Heart left ventricle (tissue), 13 donors: ENCODE results near the gene MRPL21.

Experiments used
- CTCF ChIP-seq, 12 donors: fragments of 200-600 bp; sonication (generic) in 4 of 12; IDR thresholded peaks; one replicate each; pipeline versions ENCODE4 v1.5.0 to v1.8.0; 2018 to 2022; ENCODE audit warnings: antibody characterized with exemption in 12 of 12, mild to moderate bottlenecking in 5 of 12
- POLR2A ChIP-seq, 2 donors: fragments of 450-650 bp; IDR thresholded peaks; one replicate each; pipeline ENCODE4 v1.6.1; 2017; ENCODE audit warnings: antibody characterized with exemption in 2 of 2, mild to moderate bottlenecking in 2 of 2, moderate library complexity in 2 of 2
- donor health status: ischemic (EF 13 %, LVEDD 7.1; RV severe dilation, severe dysfunction).
- donor health status: DM: no; HTN: yes; CAD: no.
- donor health status: DM: no; HTN: no; CAD: no.
- donor health status: ischemic (EF 25% LVEDD 6.9; RV normal size, moderate dysfunction).
- donor health status: ischemic (EF 25% LVEDD 5.7; RV mildly dilated, moderate dysfunction).
- donor health status: ischemic (EF 35%, LVEDD 5.7; RV mildly dilated, moderate dysfunction).
- donor health status: nonischemic (EF 11% LVEDD 7.7; RV severe dilation, severe dysfunction).
- donor health status: DM: yes; HTN: yes; CAD: no.
- donor health status: PGD.
- donor health status: ischemic (EF 29% LVEDD 5.4; RV normal size, mild dysfunction).
- donor health status: nonischemic (EF 23%, LVEDD 6.1; RV moderate dilation, normal function).

GRCh38 chr11:68844376-68844775 lies 59.3 kb downstream of the MRPL21 start:
- TF ChIP-seq CTCF (IDR thresholded peaks at IDR 0.05) (no peak), POLR2A (IDR thresholded peaks at IDR 0.05) (no peak)
